GM18526 (cell line): ENCODE data around the gene SAFB.

Source experiments
- POLR2A ChIP-seq: IDR thresholded peaks from 3 replicates; pipeline ENCODE4 v1.6.1; 2011; ENCODE audit not compliant: insufficient read length; ENCODE audit errors: extremely low read depth

SAFB gene

GRCh38 chr19:5590865-5591154 lies 32.1 kb upstream of the SAFB start:
- no peak for TF ChIP-seq POLR2A

GRCh38 chr19:5591476-5591875 lies 31.4 kb upstream of the SAFB start:
- no peak for TF ChIP-seq POLR2A

GRCh38 chr19:5592531-5593342 lies 30.1 kb upstream of the SAFB start:
- no peak for TF ChIP-seq POLR2A

GRCh38 chr19:5593343-5594255 lies 29.3 kb upstream of the SAFB start:
- TF ChIP-seq POLR2A, result no peak

- TF ChIP-seq POLR2A, result no peak
Observed at GRCh38 chr19:5594521-5594950, 28.3 kb upstream of the SAFB start.

- no peak for TF ChIP-seq POLR2A
Observed at GRCh38 chr19:5595129-5595528, 27.8 kb upstream of the SAFB start.

GRCh38 chr19:5595745-5596144 lies 27.1 kb upstream of the SAFB start:
- TF ChIP-seq POLR2A, result no peak

- TF ChIP-seq POLR2A, result no peak
Observed at GRCh38 chr19:5600797-5601196, 22.1 kb upstream of the SAFB start.

GRCh38 chr19:5603626-5604025 lies 19.3 kb upstream of the SAFB start:
- TF ChIP-seq POLR2A, result no peak

GRCh38 chr19:5605362-5605761 lies 17.5 kb upstream of the SAFB start:
- no peak for TF ChIP-seq POLR2A

GRCh38 chr19:5607318-5608275 lies 15.3 kb upstream of the SAFB start:
- TF ChIP-seq POLR2A, result no peak

GRCh38 chr19:5608291-5608690 lies 14.6 kb upstream of the SAFB start:
- TF ChIP-seq POLR2A, result no peak

- TF ChIP-seq POLR2A, result no peak
Observed at GRCh38 chr19:5609881-5610448, 12.9 kb upstream of the SAFB start.

- no peak for TF ChIP-seq POLR2A
Observed at GRCh38 chr19:5612891-5613865, 9.7 kb upstream of the SAFB start.
